ENCODE results near the gene SPAG17. TPM values are rescaled to one million over a fixed set of nuclear protein-coding genes. Genes with fewer than 3 reads are reported as not detected.

The SPAG17 gene
- total RNA-seq, 4 donors from 2014 or later = 0.13 to 3.1 (median 1.4) TPM

- TF ChIP-seq EP300 (IDR thresholded peaks at IDR 0.05) = no peak
- no peak for TF ChIP-seq POLR2AphosphoS5 (IDR thresholded peaks at IDR 0.05)
- TF ChIP-seq CTCF (IDR thresholded peaks at IDR 0.05) = no peak
- no peak for TF ChIP-seq POLR2A (IDR thresholded peaks at IDR 0.05)
- Histone ChIP-seq H3K27me3 (no peaks in the 10 kb centered on the region), H3K4me3 (no peak overlapping the region), H3K36me3 (no peaks in the 10 kb centered on the region), H3K27ac (no peak overlapping the region), H3K4me1 (peaks cover 14% of the 10 kb centered on the region), H3K9me3 (no peaks in the 10 kb centered on the region)
- DNase-seq (ENCODE audit: low spot score in 2 of 2) = no peak
Measured at GRCh38 chr1:118204648-118205047, 19.6 kb upstream of the SPAG17 start.

GRCh38 chr1:118204105-118204504 is 19.1 kb upstream of the SPAG17 start:
- no peak overlapping the region for H3K27ac ChIP-seq
- H3K4me1 ChIP-seq = peaks cover 13% of the 10 kb centered on the region
- H3K4me3 ChIP-seq = no peak overlapping the region
- WGBS = 34% methylated on average over 3 of the region's 3 CpGs
- DNase-seq (ENCODE audit: low spot score in 2 of 2) = no peak
- TF ChIP-seq POLR2AphosphoS5 (IDR thresholded peaks at IDR 0.05) = no peak
- TF ChIP-seq EP300 (IDR thresholded peaks at IDR 0.05) = no peak
- no peak for TF ChIP-seq CTCF (IDR thresholded peaks at IDR 0.05)
- TF ChIP-seq POLR2A (IDR thresholded peaks at IDR 0.05) = no peak
- no peaks in the 10 kb centered on the region for H3K9me3 ChIP-seq
- H3K27me3 ChIP-seq = no peaks in the 10 kb centered on the region
- no peaks in the 10 kb centered on the region for H3K36me3 ChIP-seq

- no peaks in the 10 kb centered on the region for H3K9me3 ChIP-seq
- no peaks in the 10 kb centered on the region for H3K36me3 ChIP-seq
- WGBS = 64% methylated on average over 2 of the region's 2 CpGs
- H3K4me1 ChIP-seq = peaks cover 5% of the 10 kb centered on the region
- no peak for DNase-seq (ENCODE audit: low spot score in 2 of 2)
- no peak overlapping the region for H3K4me3 ChIP-seq
- TF ChIP-seq CTCF (IDR thresholded peaks at IDR 0.05) = no peak
- no peaks in the 10 kb centered on the region for H3K27me3 ChIP-seq
- H3K27ac ChIP-seq = no peak overlapping the region
Measured at GRCh38 chr1:118202076-118202608, 17.1 kb upstream of the SPAG17 start.

- Histone ChIP-seq H3K9me3 (no peaks in the 10 kb centered on the region), H3K27me3 (no peaks in the 10 kb centered on the region), H3K36me3 (no peaks in the 10 kb centered on the region), H3K4me1 (peaks cover 5% of the 10 kb centered on the region), H3K4me3 (no peak overlapping the region), H3K27ac (no peak overlapping the region)
- no peak for DNase-seq (ENCODE audit: low spot score in 2 of 2)
- TF ChIP-seq POLR2AphosphoS5 (IDR thresholded peaks at IDR 0.05) (no peak), CTCF (IDR thresholded peaks at IDR 0.05) (no peak), EP300 (IDR thresholded peaks at IDR 0.05) (no peak), POLR2A (IDR thresholded peaks at IDR 0.05) (no peak)
- WGBS = 79% methylated on average over 3 of the region's 3 CpGs
Measured at GRCh38 chr1:118201524-118201923, 16.5 kb upstream of the SPAG17 start.

GRCh38 chr1:118200836-118201235 is 15.8 kb upstream of the SPAG17 start:
- Histone ChIP-seq H3K36me3 (no peaks in the 10 kb centered on the region), H3K27ac (no peak overlapping the region), H3K9me3 (no peaks in the 10 kb centered on the region), H3K4me1 (peaks cover 5% of the 10 kb centered on the region), H3K4me3 (no peak overlapping the region), H3K27me3 (no peaks in the 10 kb centered on the region)
- TF ChIP-seq EP300 (IDR thresholded peaks at IDR 0.05) (no peak), POLR2A (IDR thresholded peaks at IDR 0.05) (no peak), POLR2AphosphoS5 (IDR thresholded peaks at IDR 0.05) (no peak), CTCF (IDR thresholded peaks at IDR 0.05) (no peak)
- DNase-seq (ENCODE audit: low spot score in 2 of 2) = no peak
- WGBS = 79% methylated on average over 1 of the region's 1 CpG

Measured in suprapubic skin (tissue), 4 donors.